ENCODE data around the gene OSBPL2. TPM values are rescaled to one million over a fixed set of nuclear protein-coding genes. Genes with fewer than 3 reads are reported as not detected.

OSBPL2 gene
- total and polyA plus RNA-seq, 2 donors (not counting 3 experiments of a cell fraction or from before 2014, with no cell fraction given) = 13.1 to 33.0 TPM

GRCh38 chr20:62289898-62290297 is 51.6 kb downstream of the OSBPL2 start:
- no peaks in the 10 kb centered on the region for H3K9me3 ChIP-seq (replicated peaks; ENCODE audit: control insufficient read depth, insufficient read depth, low read length)
- FAIRE-seq (no peak), DNase-seq (ENCODE audit: low read depth, low spot score) (no peak)
- intact Hi-C loops (cut with micrococcal nuclease) (loop anchor here (5.0 kb wide), 1 partner anchor 88 kb away; no protein-coding TSS in a partner anchor), dilution Hi-C loops (cut with MboI; ENCODE audit: extremely low pct_ligation_motif_present, low sequenced_read_pairs) (no loop called here)
- H2AFZ ChIP-seq (ENCODE audit: low read depth, low read length) = no peak overlapping the region
- H3K4me1 ChIP-seq (ENCODE audit: control insufficient read depth, extremely low read depth, insufficient read depth, low read length) = peaks cover 19% of the 10 kb centered on the region
- no peak overlapping the region for H3K9ac ChIP-seq (replicated peaks; ENCODE audit: extremely low read depth, insufficient read depth, low read length)
- no peak for TF ChIP-seq JUN (IDR thresholded peaks at IDR 0.05; ENCODE audit: borderline replicate concordance, insufficient read depth, insufficient read length, low read depth)
- no peak for TF ChIP-seq GATA2 (IDR thresholded peaks at IDR 0.05; ENCODE audit: insufficient read depth, insufficient read length, low read depth, low read length)
- TF ChIP-seq MYC (IDR thresholded peaks at IDR 0.05; ENCODE audit: low read depth, low read length) = no peak
- TF ChIP-seq FOS (IDR thresholded peaks at IDR 0.05; ENCODE audit: borderline replicate concordance, insufficient read depth, low read length) = no peak
- no peak for TF ChIP-seq POLR2AphosphoS5 (IDR thresholded peaks at IDR 0.05; ENCODE audit: insufficient read depth, low read depth, low read length)
- no peak for TF ChIP-seq CTCF (IDR thresholded peaks at IDR 0.05; ENCODE audit: extremely low read depth in 1 of 2, insufficient read depth in 1 of 2, low read depth in 1 of 2, low read length in 2 of 2)
- ChIA-PET POLR2A (interaction anchor here (0.7 kb wide), 1 partner anchor 90 kb away, joined by 4 read pairs; no protein-coding TSS in a partner anchor), CTCF (no interaction called here)
- H3K79me2 ChIP-seq (ENCODE audit: control insufficient read depth, insufficient read depth, low read length) = no peaks in the 10 kb centered on the region
- H3K27me3 ChIP-seq (ENCODE audit: control insufficient read depth in 2 of 2, insufficient read depth in 2 of 2, low read length in 2 of 2) = no peaks in the 10 kb centered on the region
- no peak overlapping the region for H3K4me2 ChIP-seq (ENCODE audit: insufficient read depth, low read length)
- H3K36me3 ChIP-seq (ENCODE audit: control insufficient read depth in 2 of 2, extremely low read depth in 1 of 2, insufficient read depth in 2 of 2, low read length in 2 of 2) = peaks cover 2 to 14% of the 10 kb centered on the region in 2 experiments
- no TSS peak for BruUV-seq (replicated peaks)
- H3K9me1 ChIP-seq (replicated peaks; ENCODE audit: control insufficient read depth, extremely low read depth, insufficient read depth, low read length) = no peaks in the 10 kb centered on the region
- H3K27ac ChIP-seq (ENCODE audit: insufficient read depth, low read depth, low read length) = no peak overlapping the region
- H3K4me3 ChIP-seq (replicated peaks in 1 of 3; ENCODE audit: insufficient read depth in 1 of 3, low read depth in 1 of 3, low read length in 3 of 3) = no peak overlapping the region
- no peaks in the 10 kb centered on the region for H4K20me1 ChIP-seq (replicated peaks; ENCODE audit: control insufficient read depth, extremely low read depth, insufficient read depth, low read length)

All from endothelial cell of umbilical vein (primary cell).